HepG2 (cell line): ENCODE data around the gene GSTM2. TPM values are rescaled to one million over a fixed set of nuclear protein-coding genes. Genes with fewer than 3 reads are reported as not detected.

Experiments
- CREM ChIP-seq, 2 experiments: sonication (generic) in 1 of 2; formaldehyde crosslinking in 1 of 2; IDR thresholded peaks; 2 replicates each; pipeline versions ENCODE4 v1.4.0 to v1.6.1; 2016 to 2020; ENCODE audit warnings: antibody characterized with exemption in 1 of 2, mild to moderate bottlenecking in 1 of 2, missing genetic modification reagents in 1 of 2
- GMEB1 ChIP-seq: sonication (generic); formaldehyde crosslinking; IDR thresholded peaks from 2 replicates; pipeline ENCODE4 v1.5.1; 2020; ENCODE audit warnings: missing genetic modification reagents, mild to moderate bottlenecking, borderline replicate concordance
- HMG20B ChIP-seq: conservative IDR thresholded peaks from 2 replicates; pipeline ENCODE4 v1.6.1; 2016; ENCODE audit warnings: missing genetic modification reagents, missing compliant biosample characterization
- NFE2L1 ChIP-seq: sonication (generic); formaldehyde crosslinking; IDR thresholded peaks from 2 replicates; pipeline ENCODE4 v1.4.0; 2020; ENCODE audit warnings: missing genetic modification reagents, mild to moderate bottlenecking, borderline replicate concordance
- RBAK ChIP-seq: sonication (generic); formaldehyde crosslinking; IDR thresholded peaks from 2 replicates; pipeline ENCODE4 v1.5.1; 2020; ENCODE audit warnings: mild to moderate bottlenecking, missing genetic modification reagents
- RBFOX2 ChIP-seq: fragments of 200-400 bp; formaldehyde crosslinking; IDR thresholded peaks from 2 replicates; pipeline ENCODE4 v1.6.1; 2017; ENCODE audit warnings: low read depth, mild to moderate bottlenecking, low read length
- REL ChIP-seq: sonication (generic); formaldehyde crosslinking; conservative IDR thresholded peaks from 2 replicates; pipeline ENCODE4 v1.8.0; 2022; ENCODE audit warnings: mild to moderate bottlenecking, missing genetic modification reagents, moderate library complexity
- SOX5 ChIP-seq: IDR thresholded peaks from 2 replicates; pipeline ENCODE4 v1.6.1; 2016; ENCODE audit warnings: borderline replicate concordance
- SRSF1 ChIP-seq: fragments of 200-400 bp; formaldehyde crosslinking; optimal IDR thresholded peaks from 2 replicates; pipeline ENCODE3; 2017; ENCODE audit warnings: mild to moderate bottlenecking, low read depth, low read length, moderate library complexity
- SRY ChIP-seq: sonication (generic); formaldehyde crosslinking; IDR thresholded peaks from 2 replicates; pipeline ENCODE4 v1.8.0; 2022; ENCODE audit warnings: mild to moderate bottlenecking, missing genetic modification reagents
- TFAP4 ChIP-seq: sonication (generic); IDR thresholded peaks from 2 replicates; pipeline ENCODE4 v1.6.1; 2016; ENCODE audit warnings: low read depth, borderline replicate concordance
- ZBTB1 ChIP-seq: sonication (generic); formaldehyde crosslinking; IDR thresholded peaks from 2 replicates; pipeline ENCODE4 v1.4.0; 2020; ENCODE audit warnings: missing genetic modification reagents, borderline replicate concordance
- ZBTB25 ChIP-seq: IDR thresholded peaks from 2 replicates; pipeline ENCODE4 v1.6.1; 2018; ENCODE audit warnings: missing genetic modification reagents
- ZNF10 ChIP-seq: sonication (generic); formaldehyde crosslinking; IDR thresholded peaks from 2 replicates; pipeline ENCODE4 v1.4.0; 2020; ENCODE audit warnings: mild to moderate bottlenecking, low read depth, missing genetic modification reagents, borderline replicate concordance
- ZNF589 ChIP-seq: sonication (generic); formaldehyde crosslinking; conservative IDR thresholded peaks from 2 replicates; pipeline ENCODE4 v1.8.0; 2022; ENCODE audit warnings: mild to moderate bottlenecking, moderate library complexity, missing genetic modification reagents
- ZNF766 ChIP-seq: sonication (generic); formaldehyde crosslinking; IDR thresholded peaks from 2 replicates; pipeline ENCODE4 v1.5.0; 2020; ENCODE audit warnings: missing genetic modification reagents, borderline replicate concordance
- ZNF772 ChIP-seq: sonication (generic); formaldehyde crosslinking; IDR thresholded peaks from 2 replicates; pipeline ENCODE4 v1.5.0; 2020; ENCODE audit warnings: mild to moderate bottlenecking, missing genetic modification reagents
- polyA plus RNA-seq, 8 experiments: library from polyadenylated mRNA; depleted of rRNA in 3 of 8; stranded (reverse) in 7 of 8; unstranded in 1 of 8; fragments of >200 nt; fragmentation: Illumina TruSeq in 4 of 8; extraction: Trizol in 4 of 8; gene quantifications; 2 replicates each; pipeline versions ENCODE4 v1.2.1 to v1.2.3, GENCODE V29; 2011 to 2016; ENCODE audit warnings: low read depth in 4 of 8, missing spikeins in 1 of 8, mixed read lengths in 1 of 8; ENCODE audit not compliant: insufficient read depth in 1 of 8
- total RNA-seq, 5 experiments: library from RNA; depleted of rRNA; stranded (reverse); fragments of >200 nt; fragmentation: Illumina TruSeq; extraction: Trizol; gene quantifications; 2 replicates each; pipeline ENCODE4 v1.2.3, GENCODE V29; 2016; ENCODE audit warnings: low read depth in 1 of 5

The GSTM2 gene
- total and polyA plus RNA-seq, 2 of the 13 experiments (the other 11 are each of a cell fraction or from before 2014, with no cell fraction given) = 7.0 to 15.0 TPM

GRCh38 chr1:109618661-109619575 lies 48.9 kb upstream of the GSTM2 start (continued):
- TF ChIP-seq ZBTB25 = no peak; the same call in 1 of the 2 replicates
- TF ChIP-seq ZNF766 (CRISPR knock-in tag) = no peak
- no peak for TF ChIP-seq RBAK (CRISPR knock-in tag)
- no peak for TF ChIP-seq ZNF10 (CRISPR knock-in tag)
- no peak for TF ChIP-seq ZNF589 (CRISPR knock-in tag)
- TF ChIP-seq RBFOX2 = no peak
- TF ChIP-seq REL (CRISPR knock-in tag) = no peak
- no peak for TF ChIP-seq TFAP4
- TF ChIP-seq ZBTB1 = no peak
- TF ChIP-seq CREM (IDR thresholded peaks at IDR 0.05) = peak; percentile 76
- no peak for TF ChIP-seq CREM (CRISPR knock-in tag; IDR thresholded peaks at IDR 0.05)
- TF ChIP-seq SRY (CRISPR knock-in tag) = no peak
- no peak for TF ChIP-seq SRSF1
- TF ChIP-seq ZNF772 = 0 out of 2 replicates have a peak, but pooled peaks have one; percentile 31
- TF ChIP-seq HMG20B = no peak
- TF ChIP-seq SOX5 (CRISPR knock-in tag) = peak; percentile 74
- TF ChIP-seq GMEB1 (CRISPR knock-in tag) = 0 out of 2 replicates have a peak, but pooled peaks have one; percentile 5
- TF ChIP-seq NFE2L1 = no peak
